Left cardiac atrium (tissue), 4 donors: Measurements from ENCODE around the gene TRIM47. TPM values are rescaled to one million over a fixed set of nuclear protein-coding genes. Genes with fewer than 3 reads are reported as not detected.
A peak's percentile ranks its signal among the peaks of the same experiment; 100 is the strongest.
"Not testable (repeated sequence)": the region's sequence is repeated elsewhere in the genome, so short reads cannot be mapped to it uniquely, and the experiment has no call there.

ENCODE experiments used
- ATAC-seq, 2 donors: fragments of 200-7000 bp; cut with Tn5 transposase; one replicate each; pipeline ENCODE4 v1.9.1; 2020; ENCODE audit warnings: mild to moderate bottlenecking in 2 of 2, moderate library complexity in 2 of 2
- DNase-seq: peaks from one replicate; pipeline ENCODE4 v3.0.0-alpha.2; 2020
- intact Hi-C, 2 donors: fragments of 100-400 bp; cut with DNase I; formaldehyde crosslinking; loops; one replicate each; pipeline versions ENCODE4 v1.14.1 to v1.15.1; 2022 to 2023
- total RNA-seq, 2 donors: library from RNA; stranded (reverse); fragmentation: NEBNext Ultra II Directional; extraction: Animal tissue kit (Norgen Biotek cat#: 25700); gene quantifications; one replicate each; pipeline ENCODE4 v1.2.1, GENCODE V29; 2021
- donor health status: DM: no; HTN: yes; CAD: no.
- donor health status: DM: no; HTN: yes; CAD: no; lungs with severe emphysema.
- donor health status: DM: yes; HTN: yes; CAD: no.
- donor health status: Dilated cardiomyopathy.

The TRIM47 gene
- total RNA-seq, 2 donors from 2014 or later: 22.9 to 25.3 TPM

DNA sequence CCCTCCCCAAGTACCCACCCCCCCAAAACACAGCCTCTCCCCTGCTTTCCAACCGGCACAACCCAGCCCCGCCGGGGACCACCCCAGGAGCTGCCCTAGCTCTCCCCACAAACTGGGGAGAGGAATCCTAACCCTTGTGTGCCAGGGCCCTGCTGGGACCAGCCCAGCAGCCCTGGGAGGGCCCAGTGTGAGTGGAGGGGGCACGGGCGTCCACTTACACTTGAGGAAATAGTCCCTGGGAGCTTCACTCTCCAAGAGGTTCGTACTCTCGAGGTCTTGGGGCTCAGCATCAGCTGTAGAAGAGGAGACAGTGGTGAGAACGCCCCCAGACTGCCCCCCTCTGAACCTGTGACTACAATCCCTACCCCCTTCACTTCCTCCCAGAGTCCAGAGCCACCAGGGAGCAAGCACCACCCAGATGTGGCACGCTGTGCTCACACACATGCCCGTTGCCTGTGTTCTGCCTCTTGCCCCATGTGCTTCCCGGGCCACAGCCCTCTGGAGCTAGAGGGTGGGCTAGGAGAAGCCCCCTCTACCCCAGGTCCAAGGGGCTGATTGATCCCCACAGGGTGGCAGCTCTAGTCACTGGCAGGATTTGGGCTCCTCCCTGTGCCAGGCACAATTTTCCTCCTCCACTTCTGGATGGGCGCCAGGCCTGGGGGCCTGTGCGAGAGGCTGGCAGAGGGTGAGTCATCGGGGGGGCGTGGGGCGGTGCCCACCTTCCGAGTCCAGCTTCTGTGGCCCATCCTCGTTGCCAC is 3.0 kb downstream of the TRIM47 start:
- no peak for ATAC-seq
- intact Hi-C loops: no loop called here
- DNase-seq: no peak

DNA sequence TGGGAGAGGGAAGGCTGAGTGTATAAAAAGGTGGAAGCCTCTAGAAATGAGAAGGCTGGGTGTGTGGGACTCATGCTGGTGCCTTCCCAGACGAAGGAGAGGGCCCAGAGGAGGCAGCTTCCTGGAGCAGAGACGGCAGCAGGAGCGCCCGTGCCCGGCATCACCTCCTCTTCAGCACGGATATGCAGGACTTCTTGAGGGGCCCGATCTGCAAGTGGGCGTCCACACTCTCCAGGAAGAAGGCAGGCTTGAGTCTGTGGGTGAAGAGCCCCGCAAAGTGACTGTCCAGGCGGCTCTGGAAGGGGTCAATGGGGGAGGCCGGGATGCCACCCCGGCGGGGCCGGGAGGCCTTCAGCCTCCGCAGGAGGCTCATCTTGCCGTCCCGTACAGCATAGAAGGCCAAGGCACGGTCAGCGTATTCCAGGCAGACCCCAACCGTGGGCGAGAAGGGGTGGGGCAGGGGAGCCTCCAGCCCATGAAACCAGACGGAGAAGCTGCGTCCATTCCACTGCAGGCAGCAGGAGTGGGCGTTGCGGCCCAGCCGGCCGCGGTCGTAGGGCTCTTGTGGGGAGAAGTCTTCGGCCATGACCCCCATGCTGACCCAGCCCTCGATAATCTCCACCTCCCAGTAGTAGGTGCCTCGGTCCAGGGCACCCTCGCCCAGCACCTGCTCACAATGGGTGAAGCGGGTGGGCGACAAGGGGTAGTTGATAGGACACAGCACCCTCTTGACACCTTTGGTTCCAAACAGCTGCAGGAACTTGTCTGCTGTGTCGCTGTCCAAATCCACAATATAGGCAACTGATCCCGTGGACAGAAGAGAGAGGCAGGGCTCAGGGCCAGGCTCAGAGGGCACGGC is 3.8 kb downstream of the TRIM47 start:
- intact Hi-C loops: no loop called here
- no peak for ATAC-seq

DNA sequence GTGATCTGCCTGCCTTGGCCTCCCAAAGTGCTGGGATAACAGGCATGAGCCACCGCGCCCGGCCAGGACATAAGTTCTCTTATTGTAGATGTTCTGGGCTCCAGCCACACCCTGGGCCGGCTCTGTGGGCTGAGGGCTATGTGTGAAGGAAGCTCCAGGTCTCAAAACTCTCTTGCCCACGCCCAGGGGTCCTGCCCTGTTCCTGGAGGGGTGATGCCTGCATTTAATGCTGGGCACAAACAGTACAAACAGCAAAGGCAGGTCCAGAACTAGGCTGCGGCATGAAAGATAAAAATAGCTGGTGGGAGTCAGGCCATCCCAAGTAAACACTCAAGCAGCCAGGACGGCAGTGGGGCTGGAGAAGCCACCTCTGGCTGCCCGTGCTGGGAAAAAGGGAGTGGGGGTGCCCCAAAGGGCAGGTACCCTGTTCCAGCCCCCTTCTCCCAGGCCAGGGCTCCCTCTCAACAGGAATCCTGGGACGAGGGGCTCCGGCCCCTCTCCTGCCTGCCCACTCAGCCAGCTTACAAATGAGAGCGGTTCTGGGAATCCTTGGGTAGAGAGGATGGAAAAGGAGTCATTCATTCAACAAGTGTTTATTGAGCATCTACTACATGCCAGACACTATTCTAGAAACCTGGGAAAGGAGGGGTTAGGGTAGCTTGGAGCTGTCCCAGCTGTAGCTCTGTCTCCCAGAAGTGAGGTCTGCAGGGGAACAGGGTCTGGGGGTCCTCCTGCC is 4.6 kb downstream of the TRIM47 start:
- intact Hi-C loops: no loop called here
- peak; percentile 59 for DNase-seq
- ATAC-seq: no peak

More for the DNA sequence above, 3.8 kb downstream of the TRIM47 start:
- no peak for DNase-seq

DNA sequence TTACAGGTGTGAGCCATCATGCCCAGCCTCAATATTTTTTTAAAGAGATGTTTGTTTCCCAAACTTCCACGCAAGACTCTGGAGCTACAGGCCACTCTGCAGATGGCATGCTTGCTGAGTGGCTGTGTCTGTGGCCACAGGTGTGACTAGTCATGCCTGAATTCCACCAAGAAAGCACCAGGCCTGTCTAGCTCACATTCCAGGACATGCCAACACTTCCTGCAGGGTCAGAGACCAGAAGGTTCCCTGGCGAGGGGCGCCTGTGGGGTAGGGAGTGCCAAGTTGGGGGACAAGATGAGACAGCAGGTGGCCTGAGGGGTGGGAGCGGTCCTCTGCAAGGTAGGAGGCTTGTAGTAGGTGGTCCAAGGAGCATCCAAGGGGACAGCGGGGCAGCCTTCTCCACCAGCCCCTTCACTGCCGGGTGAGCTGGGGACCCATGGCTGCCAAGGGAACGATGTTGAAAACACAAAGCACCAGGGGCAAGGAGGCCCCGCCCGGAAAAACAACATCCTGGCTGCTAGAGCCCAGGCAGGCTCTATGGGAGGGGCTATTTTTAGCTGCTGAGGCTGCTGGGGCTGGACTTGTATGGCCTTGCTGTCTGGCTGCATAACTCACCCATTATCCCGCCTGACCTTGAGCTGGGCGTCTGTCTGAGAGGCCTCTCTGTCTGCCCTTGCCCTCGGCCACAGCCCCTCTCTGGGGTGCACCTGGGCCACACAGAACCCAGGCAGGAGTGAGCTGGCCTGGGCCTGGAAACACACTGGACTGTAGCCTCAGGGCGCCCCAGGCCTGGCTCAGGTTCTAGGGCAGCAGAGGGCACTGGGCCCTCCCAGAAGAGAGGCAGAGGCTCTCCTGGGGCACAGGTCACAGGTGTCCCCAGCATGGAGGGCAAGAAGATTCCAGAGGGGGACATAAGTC is 5.7 kb downstream of the TRIM47 start:
- intact Hi-C loops: no loop called here
- ATAC-seq: peak; percentile 51 to 56
- DNase-seq: peak; percentile 91

DNA sequence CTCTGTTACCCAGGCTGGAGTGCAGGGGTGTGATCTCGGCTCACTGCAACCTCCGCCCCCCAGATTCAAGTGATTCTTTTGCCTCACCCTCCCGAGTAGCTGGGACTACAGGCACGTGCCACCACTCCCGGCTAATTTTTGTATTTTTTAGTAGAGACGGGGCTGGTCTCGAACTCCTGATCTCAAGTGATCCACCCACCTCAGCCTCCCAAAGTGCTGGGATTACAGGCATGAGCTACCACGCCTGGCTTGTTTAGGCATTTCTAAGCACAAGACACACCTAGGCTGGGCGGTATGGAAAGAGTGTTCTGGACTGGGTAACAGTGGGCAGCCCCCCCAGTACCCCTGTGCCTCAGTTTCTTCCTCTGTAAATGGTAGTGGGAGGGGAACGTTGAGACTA is 8.2 kb downstream of the TRIM47 start:
- ATAC-seq, intact Hi-C loops, DNase-seq: not testable (repeated sequence)

DNA sequence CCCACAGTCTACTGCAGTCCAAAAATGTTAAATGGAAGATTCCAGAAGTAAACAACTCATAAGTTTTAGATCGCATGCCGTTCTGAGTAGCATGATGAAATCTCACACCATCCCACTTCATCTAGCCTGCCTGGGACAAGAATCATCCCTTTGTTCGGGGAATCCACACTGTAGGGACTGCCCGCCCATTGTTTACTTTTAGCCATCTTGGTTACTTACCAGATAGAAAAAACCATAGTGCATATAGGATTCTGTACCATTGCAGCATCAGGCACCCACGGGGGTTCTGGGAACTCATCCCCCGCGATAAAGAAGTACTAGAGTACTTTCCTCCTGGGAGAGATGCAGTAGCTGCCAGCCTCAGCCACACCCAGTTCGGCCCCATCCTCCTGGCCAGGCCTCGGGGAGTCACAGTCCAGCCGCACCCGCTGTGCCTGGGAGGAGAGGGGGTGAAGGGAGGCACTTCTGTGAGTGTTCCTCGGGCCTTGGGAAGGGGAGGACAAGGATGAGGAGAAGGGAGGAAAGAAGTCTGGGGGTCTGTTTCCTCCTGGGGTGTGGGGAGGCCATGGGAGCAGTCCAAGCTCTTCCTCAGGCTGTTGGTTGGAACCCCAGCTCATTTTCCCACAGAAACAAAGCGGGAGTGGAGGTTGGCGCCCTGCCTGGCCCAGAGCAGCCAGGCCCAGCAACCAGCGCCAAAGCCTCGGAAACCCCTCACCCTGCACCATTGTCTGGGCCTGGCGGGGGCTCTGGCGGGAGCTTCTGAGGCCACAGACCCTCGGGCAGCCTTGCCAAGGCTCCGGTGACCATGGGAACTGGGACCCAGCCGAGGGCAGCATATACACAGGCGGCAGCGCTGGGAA is 8.9 kb downstream of the TRIM47 start:
- ATAC-seq: peak; percentile 12 to 39
- peak; percentile 76 for DNase-seq
- intact Hi-C loops: no loop called here

DNA sequence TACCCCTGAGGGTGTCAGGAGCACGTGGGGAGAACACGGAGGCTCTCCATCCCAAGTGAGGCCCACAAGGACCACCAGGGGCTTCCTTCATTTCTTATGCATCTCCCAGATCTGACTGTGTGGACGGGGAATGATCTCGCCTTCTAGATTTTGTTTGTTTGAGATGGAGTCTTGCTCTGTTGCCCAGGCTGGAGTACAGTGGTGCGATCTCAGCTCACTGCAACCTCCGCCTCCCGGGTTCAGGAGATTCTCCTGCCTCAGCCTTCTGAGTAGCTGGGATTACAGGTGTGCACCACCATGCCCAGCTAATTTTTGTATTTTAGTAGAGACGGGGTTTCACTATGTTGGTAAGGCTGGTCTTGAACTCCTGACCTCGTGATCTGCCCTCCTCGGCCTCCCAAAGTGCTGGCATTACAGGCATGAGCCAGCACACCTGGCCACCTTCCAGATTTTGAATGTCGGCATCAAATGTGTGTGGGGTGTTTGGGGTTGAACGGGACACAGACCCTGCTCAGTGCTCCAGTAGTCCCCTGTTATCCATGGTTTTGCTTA is 9.6 kb downstream of the TRIM47 start:
- intact Hi-C loops, DNase-seq, ATAC-seq: not testable (repeated sequence)

DNA sequence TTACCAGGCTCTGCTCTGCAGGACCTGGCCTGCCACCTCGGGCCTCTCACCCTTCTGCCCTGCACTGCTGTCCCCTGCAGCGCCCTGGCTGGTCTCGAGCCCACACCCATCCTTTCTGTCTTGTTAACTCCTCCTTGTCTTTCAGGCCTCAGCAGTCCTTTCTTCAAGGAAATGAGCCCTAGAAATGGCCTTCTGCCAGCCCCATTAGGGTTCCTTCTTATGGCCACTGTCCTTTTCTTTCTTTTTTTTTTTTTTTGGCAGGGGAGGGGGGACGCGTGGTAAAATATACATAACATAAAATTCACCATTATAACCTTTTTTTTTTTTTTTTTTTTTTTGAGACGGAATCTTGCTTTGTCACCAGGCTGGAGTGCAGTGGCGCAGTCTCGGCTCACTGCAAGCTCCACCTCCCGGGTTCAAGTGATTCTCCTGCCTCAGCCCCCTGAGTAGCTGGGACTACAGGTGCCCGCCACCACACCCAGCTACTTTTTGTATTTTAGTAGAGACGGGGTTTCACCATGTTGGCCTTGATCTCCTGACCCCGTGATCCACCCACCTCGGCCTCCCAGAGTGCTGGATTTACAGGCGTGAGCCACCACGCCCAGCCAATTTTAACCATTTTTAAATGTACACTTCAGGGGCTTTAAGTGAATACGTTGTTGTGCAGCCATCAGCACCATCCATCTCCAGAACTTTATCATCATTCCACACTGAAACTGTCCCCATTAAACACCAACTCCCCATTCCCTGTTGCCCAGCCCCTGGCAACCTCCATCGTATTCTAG is 12.8 kb downstream of the TRIM47 start:
- intact Hi-C loops, DNase-seq, ATAC-seq: not testable (repeated sequence)

DNA sequence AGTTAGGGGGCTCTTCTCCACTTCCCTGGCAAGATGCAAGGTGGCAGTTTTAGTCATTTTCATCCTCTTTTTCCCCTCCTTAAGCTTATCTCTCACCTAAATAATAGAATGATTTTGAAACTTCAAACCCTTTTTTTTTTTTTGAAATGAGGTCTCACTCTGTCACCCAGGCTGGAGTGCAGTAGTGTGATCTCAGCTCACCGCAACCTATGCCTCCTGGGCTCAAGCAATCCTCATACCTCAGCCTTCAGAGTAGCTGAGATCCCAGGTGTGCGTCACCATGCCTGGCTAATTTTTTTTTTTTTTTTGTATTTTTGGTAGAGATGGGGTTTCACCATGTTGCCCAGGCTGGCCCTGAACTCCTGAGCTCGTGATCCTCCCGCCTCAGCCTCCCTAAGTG is 13.5 kb downstream of the TRIM47 start:
- intact Hi-C loops, ATAC-seq, DNase-seq: not testable (repeated sequence)

DNA sequence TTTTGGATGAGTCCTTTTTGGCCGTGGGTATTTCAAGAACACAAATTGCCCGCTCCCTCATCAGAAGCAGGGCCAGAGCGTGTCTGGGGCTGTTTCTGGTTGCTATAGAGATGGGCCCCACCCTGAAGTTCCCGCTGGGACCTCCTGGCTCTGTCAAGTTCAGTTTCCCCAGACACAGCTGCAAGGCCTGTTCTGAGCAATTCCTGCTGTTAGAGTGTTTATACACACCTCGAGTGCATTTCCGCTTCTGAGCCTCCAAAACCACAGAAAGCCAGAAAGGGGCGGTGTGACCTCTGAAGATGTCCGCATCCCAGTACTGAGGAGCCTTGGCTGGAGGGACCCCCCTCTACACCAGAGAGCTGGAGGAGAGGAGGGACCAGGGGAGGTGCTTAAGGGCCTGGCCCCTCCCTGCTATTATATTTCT is 13.9 kb downstream of the TRIM47 start:
- ATAC-seq: peak; percentile 79 to 90
- intact Hi-C loops: no loop called here

DNA sequence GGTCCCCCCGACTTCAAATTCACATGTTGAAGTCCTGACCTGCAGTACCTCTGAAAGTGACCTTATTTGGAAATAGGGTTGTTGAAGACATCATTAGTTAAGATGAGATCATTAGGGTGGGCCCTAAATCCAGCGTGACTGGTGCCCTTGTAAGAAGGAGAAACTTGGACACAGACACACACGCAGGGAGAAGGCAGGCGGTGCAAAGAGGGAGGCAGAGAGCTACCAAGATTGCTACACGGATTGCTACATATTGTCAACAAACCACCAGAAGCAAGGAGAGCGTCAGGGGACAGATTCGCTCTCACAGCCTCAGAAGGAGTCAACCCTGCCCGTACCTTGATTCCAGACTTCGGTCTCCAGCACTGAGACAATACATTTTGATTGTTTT is 16.5 kb downstream of the TRIM47 start:
- ATAC-seq: peak in 1 of 2 donors; percentile 17
- DNase-seq: no peak
- intact Hi-C loops: no loop called here

More for the DNA sequence above, 13.9 kb downstream of the TRIM47 start:
- peak; percentile 72 for DNase-seq

DNA sequence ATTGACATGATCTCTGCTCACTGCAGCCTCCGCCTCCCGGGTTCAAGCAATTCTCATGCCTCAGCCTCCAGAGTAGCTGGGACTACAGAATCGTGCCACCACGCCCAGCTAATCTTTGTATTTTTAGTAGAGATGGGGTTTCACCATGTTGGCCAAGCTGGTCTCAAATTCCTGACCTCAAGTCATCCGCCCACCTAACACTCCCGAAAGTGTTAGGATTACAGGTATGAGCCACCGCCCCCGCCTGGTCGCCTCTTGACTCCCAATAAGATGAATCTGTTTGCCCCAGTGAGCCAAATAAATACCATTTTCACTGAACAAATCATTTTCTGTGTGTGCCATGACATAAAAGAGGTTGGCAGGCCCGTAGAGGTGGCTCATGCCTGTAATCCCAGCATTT is 19.0 kb downstream of the TRIM47 start:
- ATAC-seq, DNase-seq, intact Hi-C loops: not testable (repeated sequence)

DNA sequence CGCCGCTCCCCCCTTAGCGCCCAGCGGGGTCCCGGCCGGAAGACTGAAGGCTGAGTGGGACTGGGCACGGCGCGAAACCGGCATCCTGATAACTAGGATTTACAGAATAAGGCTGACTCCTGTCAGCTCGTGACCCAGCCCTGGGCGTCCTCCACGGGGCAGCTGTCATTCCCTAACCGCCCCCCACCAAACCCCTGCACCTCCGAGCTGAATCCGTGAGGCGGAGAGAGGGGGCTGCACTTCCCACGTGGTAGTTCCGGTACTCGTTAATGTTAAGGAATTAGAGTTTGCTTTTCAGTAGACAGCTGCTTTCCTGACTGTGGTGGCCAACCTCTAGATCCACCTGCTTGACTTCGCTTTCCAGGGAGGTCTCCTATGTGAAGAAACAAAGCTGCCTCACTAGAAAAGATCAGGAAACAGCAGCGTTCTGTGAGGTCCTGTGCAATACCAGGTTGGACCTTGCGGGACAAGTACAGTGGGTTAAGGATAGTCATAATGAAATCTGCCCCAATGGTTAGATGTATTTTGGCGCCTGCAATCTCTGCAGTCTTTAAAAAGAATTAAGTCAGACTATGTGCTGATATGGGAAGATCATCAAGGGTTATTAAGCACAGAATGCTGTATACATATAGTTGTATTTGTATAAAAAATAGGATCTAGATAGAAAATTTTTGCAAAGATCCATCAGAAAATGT is 22.2 kb downstream of the TRIM47 start:
- no peak for ATAC-seq
- no peak for DNase-seq
- intact Hi-C loops: no loop called here

DNA sequence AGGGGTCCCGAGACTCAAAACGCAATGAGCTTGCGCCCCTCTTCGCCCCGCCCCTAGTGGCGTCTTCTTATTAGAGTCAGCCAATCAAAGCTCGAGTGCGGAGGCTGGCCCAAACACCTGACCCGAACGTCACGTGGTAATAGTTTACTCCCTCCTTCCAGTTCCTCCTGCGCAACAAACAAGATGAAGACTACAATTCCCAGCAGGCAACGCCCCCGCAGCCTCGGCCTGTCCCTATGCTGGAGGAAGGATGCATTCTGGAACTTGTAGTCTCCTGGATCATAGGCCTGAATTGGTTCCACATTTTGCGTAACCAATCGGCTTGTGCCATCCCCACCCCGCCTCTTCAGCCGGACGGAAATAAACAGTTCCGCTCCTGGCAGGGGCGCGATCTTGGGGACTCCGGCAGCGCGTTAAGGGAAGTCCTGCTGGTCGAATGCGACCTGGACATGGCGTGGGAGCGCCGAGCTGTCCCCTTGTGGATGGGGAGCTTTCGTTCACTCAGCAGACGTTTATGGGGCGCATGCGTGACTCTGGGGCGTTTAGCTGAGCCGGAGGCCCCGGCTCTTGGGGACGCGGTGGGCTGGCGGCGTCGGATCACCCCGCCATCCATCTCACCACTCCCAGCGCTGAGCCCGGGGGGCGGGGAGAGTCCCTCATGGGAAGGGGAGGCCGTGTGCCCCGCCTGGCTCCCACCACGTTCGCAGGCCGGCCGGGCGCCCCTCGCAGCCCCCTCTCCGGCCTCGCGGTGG is 22.9 kb downstream of the TRIM47 start, which contains the start of gene WBP2:
TSS of gene WBP2 (minus strand) at position 26 of the 752 bp plus-strand sequence. CDS start 38 bp downstream, outside the sequence.
- DNase-seq (peak; percentile 99), ATAC-seq (peak; percentile 93 to 95)
- intact Hi-C loops: loop anchor here in 1 of 2 donors (2.0 kb wide), 1 partner anchor 71 kb away; the partner anchor contains the start of gene UNK

DNA sequence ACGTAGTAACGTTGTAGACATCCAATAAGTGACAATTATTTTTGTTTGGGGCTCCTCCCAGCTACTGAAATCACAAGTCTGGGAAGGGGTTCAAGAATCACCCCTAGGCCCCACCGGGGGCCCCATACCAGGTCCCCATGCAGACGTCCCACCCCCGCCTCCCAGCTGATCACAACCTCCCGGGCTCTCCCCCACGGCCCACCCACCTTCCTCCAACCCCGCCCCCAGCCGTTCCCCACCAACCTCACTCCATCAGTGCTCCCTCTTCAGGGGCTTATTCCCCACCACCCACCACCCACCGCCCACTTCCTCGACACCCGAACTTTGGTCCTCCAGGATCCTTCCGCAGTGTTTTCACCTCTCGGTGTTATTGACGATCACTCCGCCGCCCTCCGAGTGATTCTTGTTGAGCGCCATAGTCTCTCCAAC is 23.5 kb downstream of the TRIM47 start:
- ATAC-seq (peak; percentile 18 to 19), DNase-seq (peak; percentile 61)
- intact Hi-C loops: loop anchor here in 1 of 2 donors (2.0 kb wide), 1 partner anchor 70 kb away; the partner anchor contains the start of gene UNK
